ENCODE results near the gene RPS5.
"Not testable (repeated sequence)": the region's sequence is repeated elsewhere in the genome, so short reads cannot be mapped to it uniquely, and the experiment has no call there.

Gene RPS5

GRCh38 chr19:58406818-58407657 is 20.0 kb downstream of the RPS5 start:
- no peak for DNase-seq (ENCODE audit: low spot score)

GRCh38 chr19:58407658-58408151 is 20.6 kb downstream of the RPS5 start:
- no peak for DNase-seq (ENCODE audit: low spot score)

GRCh38 chr19:58408152-58409009 is 21.3 kb downstream of the RPS5 start, which contains the start of gene ZNF584:
Gene ZNF584 (plus strand): TSS chr19:58408649. CDS start chr19:58409148, 499 bp downstream.
- peak; percentile 96 for DNase-seq (ENCODE audit: low spot score)

- peak; percentile 40 for DNase-seq (ENCODE audit: low spot score)
These were observed 22.1 kb downstream of the RPS5 start for GRCh38 chr19:58409010-58409790.

GRCh38 chr19:58416604-58417003 is 29.5 kb downstream of the RPS5 start:
- DNase-seq (ENCODE audit: low spot score): no peak

DNA sequence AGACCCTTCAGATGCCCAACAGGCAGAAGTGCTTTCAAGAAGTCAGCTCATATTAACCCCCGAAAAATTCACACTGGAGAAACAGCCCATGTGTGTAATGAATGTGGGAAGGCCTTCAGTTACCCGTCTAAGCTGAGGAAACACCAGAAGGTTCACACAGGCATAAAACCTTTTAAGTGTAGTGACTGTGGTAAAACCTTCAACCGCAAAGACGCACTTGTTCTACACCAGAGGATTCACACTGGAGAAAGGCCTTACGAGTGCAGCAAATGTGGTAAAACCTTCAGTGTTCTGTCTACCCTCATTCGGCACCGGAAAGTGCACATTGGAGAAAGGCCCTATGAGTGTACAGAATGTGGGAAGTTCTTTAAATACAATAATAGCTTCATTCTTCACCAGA is 30.0 kb downstream of the RPS5 start:
- DNase-seq (ENCODE audit: low spot score): no peak

DNA sequence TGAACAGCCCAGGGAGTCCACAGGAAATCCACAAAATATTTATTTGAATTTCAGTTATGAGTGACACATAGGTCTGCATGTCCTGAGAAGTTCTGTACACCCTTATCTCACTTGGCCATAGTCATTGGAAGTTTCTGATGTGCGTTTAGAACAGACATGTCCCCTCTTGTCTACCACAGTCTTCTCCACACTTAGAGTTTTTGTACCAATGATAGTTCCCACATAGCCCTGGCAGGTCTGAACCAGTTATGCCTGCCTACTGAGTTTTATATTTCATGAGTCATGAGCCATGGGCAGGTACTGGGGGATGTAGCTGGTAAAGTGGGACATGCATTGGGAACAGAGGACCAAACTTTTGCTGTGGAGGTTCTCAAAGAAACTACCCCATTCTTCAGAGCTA is 41.5 kb downstream of the RPS5 start:
- DNase-seq (ENCODE audit: low spot score): no peak

DNA sequence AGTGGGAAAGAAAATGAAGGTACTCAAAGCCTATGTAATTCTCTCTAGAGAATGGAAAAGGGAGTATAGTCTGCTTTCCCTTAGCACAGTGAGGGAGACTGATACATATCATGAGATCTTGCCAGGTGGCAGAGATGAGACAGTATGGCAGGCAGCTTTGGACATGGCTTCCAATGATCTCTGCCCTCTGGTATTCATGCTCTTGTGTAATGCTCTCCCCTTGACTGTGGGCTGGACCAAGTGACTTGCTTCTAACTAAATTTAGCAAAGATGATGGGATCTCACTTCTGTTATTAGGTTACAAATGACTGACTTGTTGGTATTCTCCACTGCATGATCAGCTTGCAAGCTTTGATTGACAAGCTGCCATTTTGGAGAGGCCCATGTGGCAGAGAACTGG is 42.7 kb downstream of the RPS5 start:
- DNase-seq (ENCODE audit: low spot score): no peak

- no peak for DNase-seq (ENCODE audit: low spot score)
These were observed 47.1 kb downstream of the RPS5 start for GRCh38 chr19:58434217-58434616.

GRCh38 chr19:58439576-58440554 is 52.8 kb downstream of the RPS5 start, which contains the start of gene ZNF132:
Gene ZNF132 (minus strand): TSS chr19:58440153. CDS start chr19:58439821, 332 bp downstream.
- DNase-seq (ENCODE audit: low spot score): peak; percentile 98

DNA sequence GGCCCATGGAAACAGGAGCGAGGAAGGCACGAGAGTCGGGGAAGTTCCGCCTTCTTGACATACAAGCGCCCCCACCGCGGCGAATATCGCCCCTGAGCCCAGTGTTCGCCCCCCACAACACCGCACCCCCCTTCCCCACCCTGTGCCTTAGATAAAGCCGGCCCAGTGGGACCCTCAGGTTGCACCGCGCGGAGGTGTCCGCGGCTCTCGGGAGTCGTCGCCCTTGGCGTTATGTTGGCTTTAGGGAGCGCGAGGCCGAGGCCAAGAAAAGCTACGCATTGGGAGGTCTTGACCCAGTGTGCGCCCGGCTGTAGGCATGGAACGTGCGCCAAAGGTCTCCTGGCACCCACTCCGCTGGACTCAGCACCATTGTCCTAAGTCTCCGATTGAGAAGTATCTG is 53.5 kb downstream of the RPS5 start:
- no peak for DNase-seq (ENCODE audit: low spot score)

- DNase-seq (ENCODE audit: low spot score): not testable (repeated sequence)
These were observed 55.9 kb downstream of the RPS5 start for GRCh38 chr19:58442986-58443385.
